ENCODE results near the gene SF3B6.

DNA sequence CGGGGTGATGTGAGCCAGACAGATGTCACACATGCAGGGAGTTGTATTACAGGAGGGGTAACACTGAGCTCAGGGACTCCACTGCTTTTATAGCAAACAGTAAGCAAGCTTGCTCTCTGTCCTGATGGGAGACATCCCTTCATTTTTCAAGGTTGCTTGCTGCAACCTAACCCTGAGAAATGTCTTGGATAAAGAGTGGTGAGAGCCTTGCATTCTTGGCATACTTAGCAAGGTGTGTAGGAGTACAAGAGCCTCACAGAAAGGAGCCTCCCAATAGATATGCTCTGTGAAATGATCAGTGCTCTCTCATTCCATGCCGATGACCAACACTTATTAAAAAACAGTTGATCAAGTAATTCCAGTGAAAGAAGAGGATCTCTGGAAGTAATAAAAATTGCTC lies 38.9 kb upstream of the SF3B6 start:
- TF ChIP-seq, protein P1, sequence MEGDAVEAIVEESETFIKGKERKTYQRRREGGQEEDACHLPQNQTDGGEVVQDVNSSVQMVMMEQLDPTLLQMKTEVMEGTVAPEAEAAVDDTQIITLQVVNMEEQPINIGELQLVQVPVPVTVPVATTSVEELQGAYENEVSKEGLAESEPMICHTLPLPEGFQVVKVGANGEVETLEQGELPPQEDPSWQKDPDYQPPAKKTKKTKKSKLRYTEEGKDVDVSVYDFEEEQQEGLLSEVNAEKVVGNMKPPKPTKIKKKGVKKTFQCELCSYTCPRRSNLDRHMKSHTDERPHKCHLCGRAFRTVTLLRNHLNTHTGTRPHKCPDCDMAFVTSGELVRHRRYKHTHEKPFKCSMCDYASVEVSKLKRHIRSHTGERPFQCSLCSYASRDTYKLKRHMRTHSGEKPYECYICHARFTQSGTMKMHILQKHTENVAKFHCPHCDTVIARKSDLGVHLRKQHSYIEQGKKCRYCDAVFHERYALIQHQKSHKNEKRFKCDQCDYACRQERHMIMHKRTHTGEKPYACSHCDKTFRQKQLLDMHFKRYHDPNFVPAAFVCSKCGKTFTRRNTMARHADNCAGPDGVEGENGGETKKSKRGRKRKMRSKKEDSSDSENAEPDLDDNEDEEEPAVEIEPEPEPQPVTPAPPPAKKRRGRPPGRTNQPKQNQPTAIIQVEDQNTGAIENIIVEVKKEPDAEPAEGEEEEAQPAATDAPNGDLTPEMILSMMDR (IDR thresholded peaks at IDR 0.05; ENCODE audit: insufficient read depth, low read length, poor library complexity, severe bottlenecking) = no peak
- no peak for TF ChIP-seq EZH2phosphoT487 (conservative IDR thresholded peaks at IDR 0.05; ENCODE audit: low read length)

Measured in SU-DHL-6 (cell line).